Activated gamma-delta T cell treated with anti-CD3 and anti-CD28 coated beads, Interleukin-2, amount 50 U/mL, for 16 hours (primary cell): ENCODE data around the gene CD2.
"Not testable (repeated sequence)": the region's sequence is repeated elsewhere in the genome, so short reads cannot be mapped to it uniquely, and the experiment has no call there.

Experiments
- DNase-seq: peaks from one replicate; pipeline ENCODE4 v3.0.0-alpha.2; 2020; ENCODE audit warnings: low read depth

CD2 gene

GRCh38 chr1:116732726-116733125 lies 21.5 kb upstream of the CD2 start:
- no peak for DNase-seq

- DNase-seq: no peak
Observed at GRCh38 chr1:116733476-116734365, 20.5 kb upstream of the CD2 start.

GRCh38 chr1:116735246-116735645 lies 19.0 kb upstream of the CD2 start:
- DNase-seq: no peak

GRCh38 chr1:116737020-116737854 lies 17.0 kb upstream of the CD2 start:
- DNase-seq: peak; percentile 55

GRCh38 chr1:116737855-116738321 lies 16.3 kb upstream of the CD2 start:
- DNase-seq: no peak

GRCh38 chr1:116738673-116739370 lies 15.4 kb upstream of the CD2 start:
- DNase-seq: peak; percentile 62

- DNase-seq: no peak
Observed at GRCh38 chr1:116739371-116740012, 14.7 kb upstream of the CD2 start.

GRCh38 chr1:116740296-116740695 lies 13.9 kb upstream of the CD2 start:
- DNase-seq: no peak

- DNase-seq: no peak
Observed at GRCh38 chr1:116740746-116741145, 13.5 kb upstream of the CD2 start.

- no peak for DNase-seq
Observed at GRCh38 chr1:116741836-116742565, 12.2 kb upstream of the CD2 start.

GRCh38 chr1:116743535-116743934 lies 10.7 kb upstream of the CD2 start:
- no peak for DNase-seq

- no peak for DNase-seq
Observed at GRCh38 chr1:116748272-116748671, 6.0 kb upstream of the CD2 start.

GRCh38 chr1:116751146-116751545 lies 3.1 kb upstream of the CD2 start:
- no peak for DNase-seq

GRCh38 chr1:116751621-116752020 lies 2.6 kb upstream of the CD2 start:
- no peak for DNase-seq

GRCh38 chr1:116753312-116753711 lies 918 bp upstream of the CD2 start:
- no peak for DNase-seq

GRCh38 chr1:116755066-116755465 lies 836 bp downstream of the CD2 start:
- no peak for DNase-seq

- DNase-seq: no peak
Observed at GRCh38 chr1:116755681-116756080, 1.5 kb downstream of the CD2 start.

- DNase-seq: not testable (repeated sequence)
Observed at GRCh38 chr1:116756092-116756491, 1.9 kb downstream of the CD2 start.

- not testable (repeated sequence) for DNase-seq
Observed at GRCh38 chr1:116758456-116758815, 4.2 kb downstream of the CD2 start.

GRCh38 chr1:116759636-116760035 lies 5.4 kb downstream of the CD2 start:
- DNase-seq: no peak

- DNase-seq: no peak
Observed at GRCh38 chr1:116760487-116760886, 6.3 kb downstream of the CD2 start.
